ENCODE data around the gene SDK1. TPM values are rescaled to one million over a fixed set of nuclear protein-coding genes. Genes with fewer than 3 reads are reported as not detected.
A peak's percentile ranks its signal among the peaks of the same experiment; 100 is the strongest.

The SDK1 gene
- total RNA-seq, 1 experiment from 2014 or later = 20.0 TPM

DNA sequence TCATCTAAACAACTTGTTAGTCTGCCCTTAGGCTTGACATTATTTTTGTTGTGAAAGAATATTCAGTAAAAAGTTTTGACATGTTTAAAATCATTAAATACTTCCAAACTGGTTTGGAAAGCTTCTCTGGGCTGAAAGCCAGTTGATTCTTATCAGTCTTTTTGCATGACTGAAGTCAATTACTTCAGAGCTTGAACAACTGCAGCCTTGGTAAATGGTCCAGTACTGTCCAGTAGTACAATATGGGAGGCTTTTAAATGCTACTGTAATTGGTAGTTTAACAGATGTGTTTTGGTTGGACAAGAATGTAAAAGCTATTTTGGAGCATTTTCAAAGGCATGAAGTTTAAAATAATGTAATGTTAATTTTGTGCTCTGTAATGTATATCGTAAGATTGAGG is 103.4 kb downstream of the SDK1 start:
- CTCF ChIA-PET = interaction anchor here (0.6 to 1.3 kb wide), 3 partner anchors 35 to 204 kb away, joined by 3 to 4 read pairs (median 3); no protein-coding TSS in a partner anchor
- BruUV-seq (replicated peaks) = no TSS peak
- Mint-ChIP-seq H3K9me3 (ENCODE audit: low read depth, unreplicated experiment) (no peaks in the 10 kb centered on the region), H3K27ac (ENCODE audit: unreplicated experiment) (peak overlapping the region; percentile 21), H3K4me1 (ENCODE audit: low read depth, unreplicated experiment) (peaks cover 31% of the 10 kb centered on the region), H3K4me3 (ENCODE audit: low read depth, unreplicated experiment) (no peak overlapping the region), H3K36me3 (ENCODE audit: insufficient read depth, unreplicated experiment) (no peaks in the 10 kb centered on the region), H3K27me3 (ENCODE audit: unreplicated experiment) (no peaks in the 10 kb centered on the region)
- peak; percentile 46 for DNase-seq
- TF ChIP-seq, protein P1, sequence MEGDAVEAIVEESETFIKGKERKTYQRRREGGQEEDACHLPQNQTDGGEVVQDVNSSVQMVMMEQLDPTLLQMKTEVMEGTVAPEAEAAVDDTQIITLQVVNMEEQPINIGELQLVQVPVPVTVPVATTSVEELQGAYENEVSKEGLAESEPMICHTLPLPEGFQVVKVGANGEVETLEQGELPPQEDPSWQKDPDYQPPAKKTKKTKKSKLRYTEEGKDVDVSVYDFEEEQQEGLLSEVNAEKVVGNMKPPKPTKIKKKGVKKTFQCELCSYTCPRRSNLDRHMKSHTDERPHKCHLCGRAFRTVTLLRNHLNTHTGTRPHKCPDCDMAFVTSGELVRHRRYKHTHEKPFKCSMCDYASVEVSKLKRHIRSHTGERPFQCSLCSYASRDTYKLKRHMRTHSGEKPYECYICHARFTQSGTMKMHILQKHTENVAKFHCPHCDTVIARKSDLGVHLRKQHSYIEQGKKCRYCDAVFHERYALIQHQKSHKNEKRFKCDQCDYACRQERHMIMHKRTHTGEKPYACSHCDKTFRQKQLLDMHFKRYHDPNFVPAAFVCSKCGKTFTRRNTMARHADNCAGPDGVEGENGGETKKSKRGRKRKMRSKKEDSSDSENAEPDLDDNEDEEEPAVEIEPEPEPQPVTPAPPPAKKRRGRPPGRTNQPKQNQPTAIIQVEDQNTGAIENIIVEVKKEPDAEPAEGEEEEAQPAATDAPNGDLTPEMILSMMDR (IDR thresholded peaks at IDR 0.05; ENCODE audit: unreplicated experiment) = no peak
- intact Hi-C loops (cut with micrococcal nuclease; ENCODE audit: unreplicated experiment) = loop anchor here (5.0 kb wide), 1 partner anchor 102 kb away; the partner anchor contains the start of gene SDK1

DNA sequence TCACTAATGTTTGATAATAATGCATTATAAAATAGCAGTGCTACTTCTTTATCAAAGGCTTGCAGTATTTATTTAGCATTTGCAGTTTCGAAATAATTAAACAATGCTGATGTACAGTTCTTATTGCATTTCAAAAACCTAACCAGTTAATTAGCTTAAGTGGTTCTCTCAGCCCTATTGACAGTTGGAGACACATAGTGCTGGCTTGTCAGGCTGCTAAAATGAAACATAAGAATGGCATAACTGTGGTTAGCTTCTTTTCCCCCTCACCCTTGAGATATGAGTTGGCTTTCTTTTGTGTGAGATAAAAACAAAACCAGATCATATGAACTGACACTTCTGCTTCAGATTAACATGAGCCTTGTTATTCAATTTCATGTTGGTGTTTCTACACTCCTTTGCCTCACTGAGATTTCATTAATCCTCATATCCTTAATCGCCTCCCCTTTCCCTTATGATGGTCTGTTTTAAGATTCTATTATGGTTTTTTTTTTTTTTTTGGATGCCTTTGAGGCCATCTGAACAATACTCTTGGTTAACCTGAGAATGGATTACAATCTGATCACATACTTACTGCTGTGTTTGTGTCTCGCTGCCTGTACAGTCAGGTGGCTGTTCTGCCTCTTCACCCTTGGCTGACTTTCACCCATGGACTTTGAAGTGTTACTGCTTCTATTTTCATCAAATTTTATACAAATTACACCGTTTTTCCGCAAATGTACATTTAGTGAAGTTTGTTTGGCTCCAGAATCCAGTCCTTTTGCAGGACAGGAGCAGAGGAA is 108.0 kb downstream of the SDK1 start:
- Mint-ChIP-seq H3K36me3 (ENCODE audit: insufficient read depth, unreplicated experiment) (no peaks in the 10 kb centered on the region), H3K4me1 (ENCODE audit: low read depth, unreplicated experiment) (peaks cover 21% of the 10 kb centered on the region), H3K9me3 (ENCODE audit: low read depth, unreplicated experiment) (no peaks in the 10 kb centered on the region), H3K27me3 (ENCODE audit: unreplicated experiment) (no peaks in the 10 kb centered on the region), H3K27ac (ENCODE audit: unreplicated experiment) (no peak overlapping the region), H3K4me3 (ENCODE audit: low read depth, unreplicated experiment) (no peak overlapping the region)
- intact Hi-C loops (cut with micrococcal nuclease; ENCODE audit: unreplicated experiment) = no loop called here
- TF ChIP-seq, protein P1 (IDR thresholded peaks at IDR 0.05; ENCODE audit: unreplicated experiment) = no peak
- CTCF ChIA-PET = interaction anchor here (0.7 kb wide), 2 partner anchors 156 to 589 kb away, joined by 3 to 6 read pairs; no protein-coding TSS in a partner anchor
- no TSS peak for BruUV-seq (replicated peaks)
- DNase-seq = no peak

DNA sequence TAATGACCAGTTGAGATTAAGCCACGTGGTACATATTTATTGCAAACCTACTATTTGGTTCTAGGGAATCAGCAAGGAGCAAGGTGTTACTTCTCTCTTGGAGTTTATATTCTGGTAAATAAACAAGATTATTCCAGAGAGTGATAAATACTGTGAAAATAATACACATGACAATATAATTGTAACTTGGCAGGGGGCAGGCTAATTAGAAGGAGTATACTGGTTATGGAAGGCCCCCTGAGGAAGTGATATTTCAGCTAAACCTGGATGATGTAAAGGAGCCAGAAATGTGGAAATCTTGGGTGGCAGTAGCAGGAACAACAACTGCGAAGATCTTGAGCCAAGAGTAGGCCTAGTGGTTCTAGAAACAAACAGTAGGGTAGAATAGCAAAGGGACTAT is 111.8 kb downstream of the SDK1 start:
- CTCF ChIA-PET = interaction anchor here (0.7 kb wide), 1 partner anchor 38 kb away, joined by 3 read pairs; no protein-coding TSS in a partner anchor
- no TSS peak for BruUV-seq (replicated peaks)
- Mint-ChIP-seq H3K36me3 (ENCODE audit: insufficient read depth, unreplicated experiment) (no peaks in the 10 kb centered on the region), H3K4me1 (ENCODE audit: low read depth, unreplicated experiment) (peaks cover 15% of the 10 kb centered on the region), H3K27ac (ENCODE audit: unreplicated experiment) (no peak overlapping the region), H3K27me3 (ENCODE audit: unreplicated experiment) (no peaks in the 10 kb centered on the region), H3K9me3 (ENCODE audit: low read depth, unreplicated experiment) (no peaks in the 10 kb centered on the region), H3K4me3 (ENCODE audit: low read depth, unreplicated experiment) (no peak overlapping the region)
- intact Hi-C loops (cut with micrococcal nuclease; ENCODE audit: unreplicated experiment) = no loop called here
- TF ChIP-seq, protein P1 (IDR thresholded peaks at IDR 0.05; ENCODE audit: unreplicated experiment) = no peak
- no peak for DNase-seq

DNA sequence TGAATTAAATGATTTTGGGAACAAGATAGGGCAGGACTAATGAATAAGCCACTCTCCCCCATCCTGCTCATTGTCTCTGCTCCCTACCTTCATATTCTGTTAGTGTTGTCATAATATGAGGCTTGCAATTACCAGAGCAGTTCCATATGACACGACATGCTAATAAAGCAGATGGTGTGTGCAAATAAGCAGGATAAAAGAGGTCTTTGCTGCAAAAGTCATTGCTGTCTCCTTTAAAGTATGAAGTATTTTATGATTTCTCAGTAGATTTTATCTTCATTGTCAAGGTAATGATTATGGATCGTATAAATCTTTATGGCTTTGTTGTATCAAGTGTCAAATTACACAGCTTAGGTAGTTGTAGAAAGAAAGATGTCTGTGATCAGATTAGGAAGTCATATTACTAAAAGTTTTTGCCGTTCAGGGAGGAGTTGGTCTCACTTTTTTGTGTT is 114.8 kb downstream of the SDK1 start:
- H3K9me3 Mint-ChIP-seq (ENCODE audit: low read depth, unreplicated experiment) = no peaks in the 10 kb centered on the region
- DNase-seq = no peak
- no peak overlapping the region for H3K4me3 Mint-ChIP-seq (ENCODE audit: low read depth, unreplicated experiment)
- CTCF ChIA-PET = interaction anchor here (0.6 kb wide), 1 partner anchor 521 kb away, joined by 3 read pairs; no protein-coding TSS in a partner anchor
- H3K36me3 Mint-ChIP-seq (ENCODE audit: insufficient read depth, unreplicated experiment) = no peaks in the 10 kb centered on the region
- intact Hi-C loops (cut with micrococcal nuclease; ENCODE audit: unreplicated experiment) = no loop called here
- H3K27me3 Mint-ChIP-seq (ENCODE audit: unreplicated experiment) = no peaks in the 10 kb centered on the region
- H3K4me1 Mint-ChIP-seq (ENCODE audit: low read depth, unreplicated experiment) = peaks cover 9% of the 10 kb centered on the region
- BruUV-seq (replicated peaks) = no TSS peak
- TF ChIP-seq, protein P1 (IDR thresholded peaks at IDR 0.05; ENCODE audit: unreplicated experiment) = no peak
- H3K27ac Mint-ChIP-seq (ENCODE audit: unreplicated experiment) = no peak overlapping the region
